MCF 10A (cell line): ENCODE results near the gene SMPD1. TPM values are rescaled to one million over a fixed set of nuclear protein-coding genes. Genes with fewer than 3 reads are reported as not detected.

Source experiments
- BruUV-seq: library from RNA; stranded (reverse); fragments of 400-500 nt; replicated peaks from 2 replicates; lab custom pipeline; 2021; lab: Mats Ljungman, UMichigan
- CTCF ChIA-PET: fragments of 300-600 bp; sonication (Branson Sonifier 250); formaldehyde crosslinking; extraction: SDS; loops from one replicate; lab custom pipeline; 2021; ENCODE audit warnings: antibody characterized with exemption, inconsistent platforms; lab: Yijun Ruan, JAX
- POLR2A ChIA-PET: fragments of 300-600, 350-650 bp; sonication (Branson Sonifier 250); formaldehyde crosslinking; extraction: SDS; loops from one replicate; lab custom pipeline; 2020; ENCODE audit warnings: antibody characterized with exemption, inconsistent platforms; lab: Yijun Ruan, JAX
- DNase-seq: peaks from one replicate; pipeline ENCODE4 v3.0.0-alpha.2; 2018; ENCODE audit not compliant: unreplicated experiment
- H3K27ac Mint-ChIP-seq: one replicate; pipeline ENCODE4 v1.8.0; 2022; ENCODE audit warnings: mild to moderate bottlenecking, low read depth, mixed read lengths; ENCODE audit not compliant: unreplicated experiment
- H3K27me3 Mint-ChIP-seq: one replicate; pipeline ENCODE4 v1.8.0; 2022; ENCODE audit warnings: mixed read lengths; ENCODE audit not compliant: insufficient read depth, unreplicated experiment
- H3K36me3 Mint-ChIP-seq: one replicate; pipeline ENCODE4 v1.8.0; 2022; ENCODE audit warnings: mild to moderate bottlenecking, moderate library complexity, mixed read lengths; ENCODE audit not compliant: insufficient read depth, unreplicated experiment
- H3K4me1 Mint-ChIP-seq: one replicate; pipeline ENCODE4 v1.8.0; 2022; ENCODE audit warnings: mixed read lengths; ENCODE audit not compliant: insufficient read depth, unreplicated experiment
- H3K4me3 Mint-ChIP-seq: one replicate; pipeline ENCODE4 v1.8.0; 2022; ENCODE audit warnings: mild to moderate bottlenecking, moderate library complexity, mixed read lengths; ENCODE audit not compliant: unreplicated experiment
- H3K9me3 Mint-ChIP-seq: one replicate; pipeline ENCODE4 v1.8.0; 2022; ENCODE audit warnings: mixed read lengths; ENCODE audit not compliant: unreplicated experiment
- intact Hi-C: fragments of 100-400 bp; cut with micrococcal nuclease; formaldehyde crosslinking; loops from 2 replicates; pipeline ENCODE4 v1.14.1; 2022
- total RNA-seq: library from RNA; stranded (reverse); gene quantifications from 2 replicates; pipeline ENCODE4 v1.2.3, GENCODE V29; 2022
- TF ChIP-seq, protein P1 (sequence below): fragments of 200-600 bp; IDR thresholded peaks from one replicate; pipeline ENCODE4 v1.8.0; 2022; ENCODE audit warnings: antibody characterized with exemption, mild to moderate bottlenecking; ENCODE audit not compliant: unreplicated experiment

Gene SMPD1
- total RNA-seq, 1 experiment from 2014 or later, result 15.0 TPM

DNA sequence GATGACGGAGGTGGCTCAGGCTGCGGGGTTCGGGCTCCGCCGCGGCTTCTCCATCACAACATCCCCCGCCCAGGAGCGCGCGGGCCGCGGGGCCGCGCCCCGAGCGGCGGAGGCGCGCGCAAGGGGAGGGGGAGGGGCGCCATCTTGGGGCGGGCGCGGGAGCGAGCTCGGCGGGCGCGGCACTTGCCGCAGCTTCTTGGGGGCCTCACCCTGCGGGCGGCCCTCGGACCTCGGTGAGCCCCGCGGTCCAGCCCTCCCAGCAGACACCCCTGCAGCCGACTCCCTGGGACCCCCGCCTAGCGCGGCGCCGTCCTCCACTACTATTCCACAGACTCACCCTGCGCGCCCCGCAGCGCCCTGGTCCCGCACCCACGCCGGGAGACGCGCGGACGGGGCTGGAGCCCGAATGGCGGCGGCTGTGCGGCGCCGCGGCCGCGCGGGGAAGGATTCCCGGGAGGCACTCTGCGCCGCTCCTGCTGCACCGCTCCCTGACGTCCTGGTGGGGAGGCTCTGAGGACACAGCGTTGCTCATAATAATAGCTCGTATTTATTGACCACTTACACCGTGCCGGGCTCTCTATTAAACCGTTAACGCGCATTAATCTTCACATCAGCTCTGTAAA lies 28.8 kb downstream of the SMPD1 start, which contains the start of gene APBB1:
Gene APBB1, minus strand, starts transcription at position 86 of the 623 bp plus-strand sequence. CDS start 7,747 bp downstream, outside the sequence.
- Mint-ChIP-seq H3K9me3 (no peaks in the 10 kb centered on the region), H3K4me1 (no peaks in the 10 kb centered on the region), H3K27me3 (peaks cover 37% of the 10 kb centered on the region), H3K4me3 (peak within 1 kb of the TSS; percentile 45), H3K27ac (no peak within 1 kb of the TSS), H3K36me3 (no peaks in the 10 kb centered on the region)
- DNase-seq, result no peak
- POLR2A ChIA-PET, result interaction anchor here (0.6 to 1.4 kb wide), 6 partner anchors 13 to 100 kb away, joined by 3 to 10 read pairs (median 5); partner anchors contain the start of genes ARFIP2, SMPD1 and TIMM10B
- CTCF ChIA-PET, result interaction anchor here (0.6 to 5.9 kb wide), 8 partner anchors 24 to 95 kb away, joined by 3 to 38 read pairs (median 4); partner anchors contain the start of gene HPX
- no TSS peak for BruUV-seq
- TF ChIP-seq, protein P1, sequence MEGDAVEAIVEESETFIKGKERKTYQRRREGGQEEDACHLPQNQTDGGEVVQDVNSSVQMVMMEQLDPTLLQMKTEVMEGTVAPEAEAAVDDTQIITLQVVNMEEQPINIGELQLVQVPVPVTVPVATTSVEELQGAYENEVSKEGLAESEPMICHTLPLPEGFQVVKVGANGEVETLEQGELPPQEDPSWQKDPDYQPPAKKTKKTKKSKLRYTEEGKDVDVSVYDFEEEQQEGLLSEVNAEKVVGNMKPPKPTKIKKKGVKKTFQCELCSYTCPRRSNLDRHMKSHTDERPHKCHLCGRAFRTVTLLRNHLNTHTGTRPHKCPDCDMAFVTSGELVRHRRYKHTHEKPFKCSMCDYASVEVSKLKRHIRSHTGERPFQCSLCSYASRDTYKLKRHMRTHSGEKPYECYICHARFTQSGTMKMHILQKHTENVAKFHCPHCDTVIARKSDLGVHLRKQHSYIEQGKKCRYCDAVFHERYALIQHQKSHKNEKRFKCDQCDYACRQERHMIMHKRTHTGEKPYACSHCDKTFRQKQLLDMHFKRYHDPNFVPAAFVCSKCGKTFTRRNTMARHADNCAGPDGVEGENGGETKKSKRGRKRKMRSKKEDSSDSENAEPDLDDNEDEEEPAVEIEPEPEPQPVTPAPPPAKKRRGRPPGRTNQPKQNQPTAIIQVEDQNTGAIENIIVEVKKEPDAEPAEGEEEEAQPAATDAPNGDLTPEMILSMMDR, result no peak
- intact Hi-C loops, result no loop called here

GRCh38 chr11:6420677-6421076 lies 30.4 kb downstream of the SMPD1 start:
- H3K27me3 Mint-ChIP-seq, result peaks cover 53% of the 10 kb centered on the region
- H3K4me1 Mint-ChIP-seq, result no peaks in the 10 kb centered on the region
- CTCF ChIA-PET, result interaction anchor here (0.6 to 5.9 kb wide), 6 partner anchors 9 to 41 kb away, joined by 4 to 38 read pairs (median 5); partner anchors contain the start of gene HPX
- no peak for DNase-seq
- no peaks in the 10 kb centered on the region for H3K9me3 Mint-ChIP-seq
- H3K36me3 Mint-ChIP-seq, result no peaks in the 10 kb centered on the region
- H3K4me3 Mint-ChIP-seq, result peak overlapping the region; percentile 22
- intact Hi-C loops, result no loop called here
- POLR2A ChIA-PET, result interaction anchor here (0.6 kb wide), 1 partner anchor 191 kb away, joined by 3 read pairs; the partner anchor contains the start of gene TAF10
- BruUV-seq, result no TSS peak
- H3K27ac Mint-ChIP-seq, result no peak overlapping the region
- TF ChIP-seq, protein P1, result no peak

DNA sequence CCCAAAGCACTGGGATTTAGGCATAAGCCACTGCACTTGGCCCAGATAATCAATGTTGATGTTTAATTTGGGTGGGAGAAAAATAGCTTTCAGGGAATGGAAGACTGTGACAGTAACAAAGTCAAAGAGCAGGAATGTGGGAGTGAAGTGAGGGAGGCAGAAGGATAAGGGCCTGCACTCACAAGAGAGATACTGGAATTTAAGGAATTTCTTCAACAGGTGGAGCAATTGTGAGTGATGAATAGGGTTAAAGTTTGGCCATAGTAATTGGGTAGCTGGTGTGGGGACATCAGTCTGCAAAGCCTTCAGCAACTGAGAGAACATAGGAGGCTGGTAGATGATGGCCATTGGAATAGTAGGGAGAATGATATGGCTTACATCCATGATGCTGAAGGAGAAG lies 37.2 kb downstream of the SMPD1 start:
- Mint-ChIP-seq H3K4me1 (peaks cover 8% of the 10 kb centered on the region), H3K27me3 (peaks cover 40% of the 10 kb centered on the region), H3K9me3 (no peaks in the 10 kb centered on the region), H3K4me3 (no peak overlapping the region), H3K36me3 (no peaks in the 10 kb centered on the region), H3K27ac (no peak overlapping the region)
- ChIA-PET CTCF (interaction anchor here (0.7 to 3.0 kb wide), 5 partner anchors 10 to 49 kb away, joined by 3 to 22 read pairs (median 4); no protein-coding TSS in a partner anchor), POLR2A (no interaction called here)
- TF ChIP-seq, protein P1, result no peak
- intact Hi-C loops, result no loop called here
- no peak for DNase-seq
- no TSS peak for BruUV-seq

DNA sequence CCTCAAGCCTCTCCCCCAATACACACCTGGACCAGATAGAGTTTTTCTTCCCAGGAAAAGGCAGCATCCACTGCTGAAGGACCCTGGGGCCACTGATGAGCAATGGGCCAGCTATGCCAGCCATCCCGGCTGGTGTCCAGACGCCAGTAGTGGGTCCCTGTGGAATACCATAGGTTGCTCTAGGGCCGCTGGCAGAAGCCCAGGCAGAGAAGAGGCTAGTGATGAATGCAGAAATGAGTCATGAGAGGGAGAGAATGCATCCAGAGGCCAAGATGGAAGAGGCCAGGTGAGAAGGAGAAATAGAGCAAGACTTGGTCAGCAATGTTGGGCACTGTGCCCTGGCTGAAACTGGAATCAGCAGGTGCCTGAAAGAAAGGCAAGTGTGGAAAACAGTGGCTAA lies 41.6 kb downstream of the SMPD1 start:
- no peaks in the 10 kb centered on the region for H3K27me3 Mint-ChIP-seq
- no peaks in the 10 kb centered on the region for H3K9me3 Mint-ChIP-seq
- H3K4me1 Mint-ChIP-seq, result peaks cover 12% of the 10 kb centered on the region
- H3K36me3 Mint-ChIP-seq, result no peaks in the 10 kb centered on the region
- no peak overlapping the region for H3K27ac Mint-ChIP-seq
- CTCF ChIA-PET, result interaction anchor here (0.6 to 6.9 kb wide), 4 partner anchors 11 to 68 kb away, joined by 3 to 55 read pairs (median 4); partner anchors contain the start of gene HPX
- TF ChIP-seq, protein P1, result no peak
- POLR2A ChIA-PET, result interaction anchor here (1.3 to 1.6 kb wide), 2 partner anchors 12 to 42 kb away, joined by 3 to 6 read pairs; partner anchors contain the start of gene SMPD1
- BruUV-seq, result no TSS peak
- intact Hi-C loops, result loop anchor here (1.0 kb wide), 1 partner anchor 42 kb away; the partner anchor contains the start of gene SMPD1
- H3K4me3 Mint-ChIP-seq, result no peak overlapping the region
- peak; percentile 98 for DNase-seq
